ENCODE measurements around the gene FCER1G. TPM values are rescaled to one million over a fixed set of nuclear protein-coding genes. Genes with fewer than 3 reads are reported as not detected.

The FCER1G gene
- total RNA-seq, 1 experiment from 2014 or later = 1.5 TPM

DNA sequence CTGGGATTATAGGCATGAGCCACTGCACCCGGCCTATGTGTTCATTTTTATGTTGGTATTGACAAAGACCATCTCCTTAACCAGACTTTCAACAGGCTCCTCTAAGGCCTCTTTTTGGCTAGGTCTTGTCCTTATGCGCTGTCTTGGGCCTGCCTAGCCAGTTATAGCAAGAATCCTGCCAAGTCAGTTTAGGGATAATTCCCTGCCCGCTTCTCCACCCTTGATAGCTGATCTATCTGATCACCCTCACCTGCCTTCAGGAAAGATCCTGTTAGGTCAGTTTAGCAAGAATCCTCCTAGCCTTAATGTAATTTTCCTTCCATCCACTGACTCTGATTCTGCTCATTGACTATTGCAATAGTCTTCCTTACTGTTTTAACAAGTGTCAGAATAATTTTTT is 35.4 kb upstream of the FCER1G start:
- H3K4me1 Mint-ChIP-seq (ENCODE audit: low read depth, unreplicated experiment) = peaks cover 20% of the 10 kb centered on the region
- DNase-seq = no peak
- peaks cover 2% of the 10 kb centered on the region; the same call in 1 of the 2 replicates for H3K36me3 ChIP-seq (ENCODE audit: control insufficient read depth, insufficient read depth, low read length)
- peaks cover 8% of the 10 kb centered on the region for H3K36me3 Mint-ChIP-seq (ENCODE audit: insufficient read depth, unreplicated experiment)
- no peak overlapping the region for H3K4me3 Mint-ChIP-seq (ENCODE audit: unreplicated experiment)
- no TSS peak for BruUV-seq (replicated peaks)
- no peak overlapping the region for H3K4me3 ChIP-seq (ENCODE audit: low read depth, low read length)
- H3K27ac Mint-ChIP-seq (ENCODE audit: unreplicated experiment) = no peak overlapping the region
- no peaks in the 10 kb centered on the region for H3K9me3 Mint-ChIP-seq (ENCODE audit: unreplicated experiment)
- peaks cover 4% of the 10 kb centered on the region for H3K4me1 ChIP-seq
- TF ChIP-seq CTCF (IDR thresholded peaks at IDR 0.05; ENCODE audit: insufficient read depth in 1 of 2, low read depth in 1 of 2, low read length in 1 of 2, severe bottlenecking in 1 of 2, unreplicated experiment in 1 of 2) = no peak
- H3K27me3 ChIP-seq (replicated peaks; ENCODE audit: control insufficient read depth, insufficient read depth, low read length) = no peaks in the 10 kb centered on the region
- CTCF ChIA-PET = no interaction called here
- POLR2A ChIA-PET = no interaction called here
- H3K9me3 ChIP-seq = no peaks in the 10 kb centered on the region
- no peaks in the 10 kb centered on the region for H3K27me3 Mint-ChIP-seq (ENCODE audit: insufficient read depth, unreplicated experiment)
- intact Hi-C loops (cut with micrococcal nuclease; ENCODE audit: unreplicated experiment) = loop anchor here (1.0 to 5.0 kb wide), 2 partner anchors 62 to 203 kb away; partner anchors contain the start of genes NIT1 and PFDN2

- Mint-ChIP-seq H3K4me3 (ENCODE audit: unreplicated experiment) (no peak overlapping the region), H3K36me3 (ENCODE audit: insufficient read depth, unreplicated experiment) (no peaks in the 10 kb centered on the region), H3K27me3 (ENCODE audit: insufficient read depth, unreplicated experiment) (no peaks in the 10 kb centered on the region), H3K4me1 (ENCODE audit: low read depth, unreplicated experiment) (peaks cover 16% of the 10 kb centered on the region), H3K9me3 (ENCODE audit: unreplicated experiment) (no peaks in the 10 kb centered on the region), H3K27ac (ENCODE audit: unreplicated experiment) (no peak overlapping the region)
- H3K4me3 ChIP-seq (ENCODE audit: low read depth, low read length) = no peak overlapping the region
- TF ChIP-seq CTCF (IDR thresholded peaks at IDR 0.05; ENCODE audit: insufficient read depth in 1 of 2, low read depth in 1 of 2, low read length in 1 of 2, severe bottlenecking in 1 of 2, unreplicated experiment in 1 of 2) = peak; percentile 25 to 41
- POLR2A ChIA-PET = no interaction called here
- peak in 1 of 2 experiments; percentile 34 for DNase-seq
- H3K36me3 ChIP-seq (ENCODE audit: control insufficient read depth, insufficient read depth, low read length) = no peaks in the 10 kb centered on the region; the same call in 1 of the 2 replicates
- intact Hi-C loops (cut with micrococcal nuclease; ENCODE audit: unreplicated experiment) = loop anchor here (1.0 kb wide), 1 partner anchor 202 kb away; no protein-coding TSS in a partner anchor
- no peaks in the 10 kb centered on the region for H3K9me3 ChIP-seq
- peaks cover 4% of the 10 kb centered on the region for H3K4me1 ChIP-seq
- CTCF ChIA-PET = no interaction called here
- BruUV-seq (replicated peaks) = no TSS peak
- H3K27me3 ChIP-seq (replicated peaks; ENCODE audit: control insufficient read depth, insufficient read depth, low read length) = no peaks in the 10 kb centered on the region
Measured at GRCh38 chr1:161180639-161181038, 34.5 kb upstream of the FCER1G start.

GRCh38 chr1:161182214-161182613 is 32.9 kb upstream of the FCER1G start:
- H3K27ac Mint-ChIP-seq (ENCODE audit: unreplicated experiment) = no peak overlapping the region
- BruUV-seq (replicated peaks) = no TSS peak

More at GRCh38 chr1:161182214-161182613, 32.9 kb upstream of the FCER1G start:
- DNase-seq = no peak
- Histone ChIP-seq H3K4me1 (no peaks in the 10 kb centered on the region), H3K9me3 (no peaks in the 10 kb centered on the region), H3K27me3 (replicated peaks; ENCODE audit: control insufficient read depth, insufficient read depth, low read length) (no peaks in the 10 kb centered on the region), H3K4me3 (ENCODE audit: low read depth, low read length) (no peak overlapping the region), H3K36me3 (ENCODE audit: control insufficient read depth, insufficient read depth, low read length) (no peaks in the 10 kb centered on the region)
- H3K4me1 Mint-ChIP-seq (ENCODE audit: low read depth, unreplicated experiment) = peaks cover 6% of the 10 kb centered on the region
- intact Hi-C loops (cut with micrococcal nuclease; ENCODE audit: unreplicated experiment) = no loop called here
- TF ChIP-seq CTCF (IDR thresholded peaks at IDR 0.05; ENCODE audit: insufficient read depth in 1 of 2, low read depth in 1 of 2, low read length in 1 of 2, severe bottlenecking in 1 of 2, unreplicated experiment in 1 of 2) = no peak
- no peaks in the 10 kb centered on the region for H3K9me3 Mint-ChIP-seq (ENCODE audit: unreplicated experiment)
- H3K4me3 Mint-ChIP-seq (ENCODE audit: unreplicated experiment) = no peak overlapping the region
- ChIA-PET CTCF (no interaction called here), POLR2A (no interaction called here)
- no peaks in the 10 kb centered on the region for H3K27me3 Mint-ChIP-seq (ENCODE audit: insufficient read depth, unreplicated experiment)
- H3K36me3 Mint-ChIP-seq (ENCODE audit: insufficient read depth, unreplicated experiment) = no peaks in the 10 kb centered on the region

All from Caco-2 (cell line).